Esophagus muscularis mucosa (tissue), 4 donors: ENCODE data around the gene BTBD8.

Source experiments
- CTCF ChIP-seq, 3 experiments: fragments of 200-600 bp in 2 of 3; fragments of 450-650 bp in 1 of 3; sonication (generic) in 2 of 3; IDR thresholded peaks; one replicate each; pipeline ENCODE4 v1.5.1; 2017 to 2019; ENCODE audit warnings: antibody characterized with exemption in 3 of 3, mild to moderate bottlenecking in 2 of 3, moderate library complexity in 1 of 3
- EP300 ChIP-seq: sonication (generic); formaldehyde crosslinking; IDR thresholded peaks from one replicate; pipeline ENCODE4 v1.6.1; 2017; ENCODE audit warnings: antibody characterized with exemption
- POLR2A ChIP-seq: fragments of 450-650 bp; IDR thresholded peaks from one replicate; pipeline ENCODE4 v1.6.1; 2017; ENCODE audit warnings: antibody characterized with exemption, moderate library complexity, mild to moderate bottlenecking, low read depth
- POLR2AphosphoS5 ChIP-seq, 2 donors: sonication (generic); formaldehyde crosslinking; IDR thresholded peaks; one replicate each; pipeline ENCODE4 v1.6.1; 2017; ENCODE audit warnings: antibody characterized with exemption in 2 of 2

DNA sequence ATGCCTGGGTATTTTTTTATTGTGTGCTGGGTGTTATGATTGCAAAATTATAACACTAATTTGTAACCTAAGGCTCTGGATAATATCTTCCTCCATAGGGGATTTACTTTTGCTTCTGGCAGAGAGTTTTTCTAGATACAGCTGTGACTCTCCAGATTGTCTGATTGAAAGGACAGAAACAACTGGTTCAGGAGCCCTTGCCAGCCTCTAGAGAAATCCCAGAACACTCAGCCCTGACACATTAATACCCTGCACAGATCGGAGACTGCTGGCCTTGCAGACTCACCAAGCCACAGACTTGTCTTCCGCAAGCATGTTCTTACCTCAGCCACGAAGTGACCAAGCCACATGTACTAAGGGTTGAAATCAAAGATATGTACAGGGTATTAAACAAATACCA lies 148.3 kb downstream of the BTBD8 start:
- no peak for TF ChIP-seq POLR2AphosphoS5 (IDR thresholded peaks at IDR 0.05)
- no peak for TF ChIP-seq POLR2A
- no peak for TF ChIP-seq CTCF (IDR thresholded peaks at IDR 0.05)
- TF ChIP-seq EP300 = no peak
